GM19193 (cell line): ENCODE data around the gene HUWE1.

Experiments
- POLR2A ChIP-seq: IDR thresholded peaks from 4 replicates; pipeline ENCODE4 v1.6.1; 2011; ENCODE audit not compliant: insufficient read depth, insufficient read length; ENCODE audit errors: extremely low read depth

Gene HUWE1

DNA sequence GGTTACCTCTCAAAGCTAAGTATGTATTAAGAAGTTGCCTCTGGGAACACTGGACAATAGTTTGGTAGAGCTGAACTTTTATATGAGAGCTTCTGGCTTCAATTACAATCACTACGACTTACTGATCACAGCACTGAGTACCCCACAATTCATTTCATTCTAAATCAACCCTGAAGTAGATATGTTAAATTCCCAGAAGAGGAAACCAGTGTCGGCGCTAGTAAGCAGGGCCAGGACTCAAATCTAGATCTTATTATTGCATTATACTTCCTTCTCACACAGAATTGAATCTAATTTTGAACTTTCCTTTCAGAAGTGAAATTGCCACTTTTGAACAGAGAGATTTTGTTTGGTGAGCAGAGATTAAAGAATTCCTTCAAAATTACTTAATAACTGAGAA, 41.8 kb downstream of the HUWE1 start:
- no peak for TF ChIP-seq POLR2A

- no peak for TF ChIP-seq POLR2A
Measured at GRCh38 chrX:53642337-53642736, 44.2 kb downstream of the HUWE1 start.

- no peak for TF ChIP-seq POLR2A
Measured at GRCh38 chrX:53639257-53639656, 47.3 kb downstream of the HUWE1 start.

- no peak for TF ChIP-seq POLR2A
Measured at GRCh38 chrX:53637479-53637878, 49.0 kb downstream of the HUWE1 start.

DNA sequence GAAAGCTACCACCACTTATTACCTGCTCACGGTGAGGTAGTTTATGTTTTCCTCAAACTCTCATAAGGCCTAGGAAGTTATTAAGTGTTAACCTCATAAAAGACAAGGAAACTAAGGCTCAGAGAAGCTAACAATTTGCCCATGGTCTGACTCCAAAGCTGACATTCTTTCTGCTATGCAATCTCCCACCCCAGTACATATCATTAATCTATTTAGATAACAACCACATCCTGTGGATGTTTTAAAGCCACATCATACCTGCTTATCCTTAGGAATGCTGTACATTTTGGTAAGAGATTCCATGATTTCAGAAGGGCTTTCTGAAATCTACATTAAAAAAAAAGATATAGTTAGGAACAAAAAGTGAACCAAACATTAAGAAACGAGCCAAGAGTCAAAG, 55.4 kb downstream of the HUWE1 start:
- no peak for TF ChIP-seq POLR2A

DNA sequence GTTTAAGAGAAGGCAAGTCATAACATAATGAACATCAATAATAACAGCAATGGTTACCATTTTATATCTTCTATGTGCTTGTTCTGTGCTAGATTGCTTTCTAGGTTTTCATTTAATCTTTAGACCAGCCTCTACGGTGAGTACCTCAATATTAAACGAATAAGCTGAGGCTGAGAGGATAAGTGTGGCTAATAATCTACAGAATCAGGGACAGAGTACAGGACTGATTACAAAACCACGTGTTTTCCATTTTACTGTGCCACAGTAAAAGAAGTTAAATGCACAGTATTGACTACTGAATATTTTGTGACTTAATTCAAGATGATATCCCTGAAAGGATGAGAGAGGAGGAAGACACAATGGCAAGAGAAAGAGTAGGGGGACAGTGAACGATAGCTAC, 56.3 kb downstream of the HUWE1 start:
- no peak for TF ChIP-seq POLR2A

GRCh38 chrX:53622431-53622830, 64.1 kb downstream of the HUWE1 start:
- TF ChIP-seq POLR2A, result no peak

DNA sequence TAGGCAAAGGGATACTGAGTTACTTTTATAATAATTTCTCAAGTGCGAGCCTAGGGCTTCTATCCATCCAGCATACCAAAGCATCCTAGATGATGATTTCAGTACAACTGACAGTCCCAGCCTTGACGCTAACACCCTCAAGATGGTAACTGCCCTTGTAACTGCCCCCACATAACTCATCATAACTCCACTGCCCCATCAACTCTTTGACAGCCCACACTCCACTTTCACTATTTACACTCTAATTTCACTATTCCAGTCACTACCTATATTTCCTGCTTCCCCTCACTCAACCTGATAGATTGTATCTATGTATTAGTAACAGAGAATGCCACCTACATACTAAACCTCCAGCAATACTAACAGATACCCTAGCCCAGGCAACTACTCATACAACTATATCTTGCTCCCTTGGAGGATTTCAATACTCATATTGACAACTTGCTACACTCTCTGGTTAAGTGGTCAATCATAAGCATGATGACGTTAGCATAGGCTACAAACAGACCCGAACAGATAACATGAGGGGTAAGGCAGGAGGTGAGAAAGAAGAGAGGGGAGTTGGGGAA, 65.0 kb downstream of the HUWE1 start:
- TF ChIP-seq POLR2A, result no peak

DNA sequence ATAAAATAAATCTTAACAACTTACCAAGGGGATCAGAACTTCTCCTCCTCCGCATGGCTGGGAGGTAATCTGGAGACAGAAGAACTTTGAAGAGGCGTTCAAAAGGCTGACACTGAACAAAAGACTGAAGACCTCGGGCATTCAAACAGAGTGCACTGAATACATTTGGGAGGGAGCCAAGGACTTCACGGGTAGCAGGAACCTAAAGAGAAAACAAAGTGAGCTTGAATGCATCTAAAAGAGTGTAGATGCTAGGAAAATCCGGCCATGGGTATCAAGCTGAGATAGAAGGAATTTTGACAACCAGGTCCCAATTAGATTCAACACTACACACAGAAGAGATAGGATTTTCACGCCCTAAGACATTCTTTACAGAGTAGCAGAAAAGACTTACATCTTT, 69.6 kb downstream of the HUWE1 start:
- TF ChIP-seq POLR2A, result no peak

- TF ChIP-seq POLR2A, result no peak
Measured at GRCh38 chrX:53606456-53606855, 80.1 kb downstream of the HUWE1 start.

- TF ChIP-seq POLR2A, result no peak
Measured at GRCh38 chrX:53605004-53605403, 81.5 kb downstream of the HUWE1 start.

- TF ChIP-seq POLR2A, result no peak
Measured at GRCh38 chrX:53599781-53600396, 86.6 kb downstream of the HUWE1 start.

- no peak for TF ChIP-seq POLR2A
Measured at GRCh38 chrX:53598169-53598568, 88.3 kb downstream of the HUWE1 start.

GRCh38 chrX:53595266-53595810, 91.2 kb downstream of the HUWE1 start:
- TF ChIP-seq POLR2A, result no peak

DNA sequence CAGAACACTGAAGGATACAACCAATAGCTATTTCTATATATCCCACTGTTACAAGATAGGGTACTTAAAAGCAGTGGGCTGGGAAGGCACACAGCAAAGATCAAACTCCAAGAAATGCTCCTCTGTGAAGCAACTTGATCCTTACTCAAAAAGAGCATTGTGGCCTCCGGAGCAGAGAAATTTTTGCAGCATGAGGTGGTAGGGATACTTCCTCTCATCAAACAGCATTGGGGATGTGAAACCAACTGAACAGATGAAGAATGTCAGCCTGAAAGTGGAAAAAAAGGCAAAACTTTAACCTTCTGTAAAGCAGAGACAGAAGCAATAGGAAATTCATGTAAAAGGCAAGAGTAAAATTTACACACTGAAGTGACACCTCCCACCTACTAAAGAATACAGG, 92.2 kb downstream of the HUWE1 start:
- TF ChIP-seq POLR2A, result no peak

- no peak for TF ChIP-seq POLR2A
Measured at GRCh38 chrX:53587795-53588420, 98.6 kb downstream of the HUWE1 start.

GRCh38 chrX:53584891-53585290, 101.6 kb downstream of the HUWE1 start:
- no peak for TF ChIP-seq POLR2A

- TF ChIP-seq POLR2A, result no peak
Measured at GRCh38 chrX:53583571-53583970, 102.9 kb downstream of the HUWE1 start.
